GM21619 (cell line): ENCODE data around the gene PRR9.
"Not testable (repeated sequence)": the region's sequence is repeated elsewhere in the genome, so short reads cannot be mapped to it uniquely, and the experiment has no call there.

Experiments
- ATAC-seq: cut with Tn5 transposase; IDR thresholded peaks from one replicate; pipeline ENCODE4 v1.9.1; 2021; ENCODE audit not compliant: unreplicated experiment

PRR9 gene

GRCh38 chr1:153229076-153229829 lies 11.9 kb downstream of the PRR9 start:
- not testable (repeated sequence) for ATAC-seq

GRCh38 chr1:153231363-153231762 lies 14.0 kb downstream of the PRR9 start:
- no peak for ATAC-seq

- ATAC-seq = no peak
These were observed 14.4 kb downstream of the PRR9 start for GRCh38 chr1:153231785-153232184.

- ATAC-seq = no peak
These were observed 15.2 kb downstream of the PRR9 start for GRCh38 chr1:153232553-153232952.

- ATAC-seq = no peak
These were observed 16.1 kb downstream of the PRR9 start for GRCh38 chr1:153233448-153233847.

- no peak for ATAC-seq
These were observed 21.1 kb downstream of the PRR9 start for GRCh38 chr1:153238527-153238926.

- no peak for ATAC-seq
These were observed 24.8 kb downstream of the PRR9 start for GRCh38 chr1:153242160-153242559.

GRCh38 chr1:153245466-153245865 lies 28.1 kb downstream of the PRR9 start:
- no peak for ATAC-seq

GRCh38 chr1:153246018-153246417 lies 28.6 kb downstream of the PRR9 start:
- no peak for ATAC-seq

GRCh38 chr1:153246825-153247224 lies 29.4 kb downstream of the PRR9 start:
- ATAC-seq = no peak

GRCh38 chr1:153248176-153248879 lies 30.9 kb downstream of the PRR9 start:
- no peak for ATAC-seq

- no peak for ATAC-seq
These were observed 32.8 kb downstream of the PRR9 start for GRCh38 chr1:153250166-153250565.

- no peak for ATAC-seq
These were observed 33.7 kb downstream of the PRR9 start for GRCh38 chr1:153251087-153251486.

- no peak for ATAC-seq
These were observed 34.2 kb downstream of the PRR9 start for GRCh38 chr1:153251562-153251961.

GRCh38 chr1:153251988-153252387 lies 34.6 kb downstream of the PRR9 start:
- no peak for ATAC-seq

- no peak for ATAC-seq
These were observed 35.7 kb downstream of the PRR9 start for GRCh38 chr1:153253076-153253475.

- ATAC-seq = no peak
These were observed 36.3 kb downstream of the PRR9 start for GRCh38 chr1:153253693-153254092.

- no peak for ATAC-seq
These were observed 42.0 kb downstream of the PRR9 start, which contains the start of gene LORICRIN for GRCh38 chr1:153259387-153259786. TSS of gene LORICRIN (plus strand) at chr1:153259687. CDS start at chr1:153260950, 1,263 bp downstream.

GRCh38 chr1:153260585-153261280 lies 43.3 kb downstream of the PRR9 start:
- ATAC-seq = no peak

- ATAC-seq = no peak
These were observed 44.1 kb downstream of the PRR9 start for GRCh38 chr1:153261281-153262069.

GRCh38 chr1:153262070-153262366 lies 44.6 kb downstream of the PRR9 start:
- ATAC-seq = no peak
